Measurements from ENCODE around the gene PKP4.

Gene PKP4

GRCh38 chr2:158496986-158497385, 40.2 kb downstream of the PKP4 start:
- H2AFZ ChIP-seq (ENCODE audit: low read length), result no peak overlapping the region
- no peaks in the 10 kb centered on the region for H3K79me2 ChIP-seq (ENCODE audit: insufficient read depth, low read length)
- H3K4me3 ChIP-seq (ENCODE audit: low read depth, low read length, poor library complexity, severe bottlenecking), result no peak overlapping the region
- no peaks in the 10 kb centered on the region for H3F3A ChIP-seq (ENCODE audit: insufficient read depth, low read length)
- no peak overlapping the region for H3K27ac ChIP-seq (ENCODE audit: low read depth, low read length, poor library complexity, severe bottlenecking)
- H3K9ac ChIP-seq (ENCODE audit: low read length), result no peak overlapping the region
- H3K9me2 ChIP-seq (ENCODE audit: low read depth, low read length), result no peaks in the 10 kb centered on the region
- no peaks in the 10 kb centered on the region for H3K9me3 ChIP-seq (ENCODE audit: low read length)
- H3K36me3 ChIP-seq (ENCODE audit: insufficient read depth, low read length), result no peaks in the 10 kb centered on the region
- H3K27me3 ChIP-seq (ENCODE audit: insufficient read depth, low read length), result no peaks in the 10 kb centered on the region
- H3K4me1 ChIP-seq (ENCODE audit: insufficient read depth, low read length, severe bottlenecking), result no peaks in the 10 kb centered on the region
- TF ChIP-seq EZH2 (IDR thresholded peaks at IDR 0.05; ENCODE audit: borderline replicate concordance, low read length) (no peak), CTCF (IDR thresholded peaks at IDR 0.05; ENCODE audit: low read length) (no peak)
- no peak overlapping the region for H3K4me2 ChIP-seq (ENCODE audit: low read length)
- no peaks in the 10 kb centered on the region for H4K20me1 ChIP-seq (ENCODE audit: insufficient read depth, low read length)

- H3K79me2 ChIP-seq (ENCODE audit: insufficient read depth, low read length), result no peaks in the 10 kb centered on the region
- H3K9ac ChIP-seq (ENCODE audit: low read length), result no peak overlapping the region
Observed at GRCh38 chr2:158497486-158497885, 40.7 kb downstream of the PKP4 start.

GRCh38 chr2:158498043-158498748, 41.4 kb downstream of the PKP4 start:
- H3K9me2 ChIP-seq (ENCODE audit: low read depth, low read length), result no peaks in the 10 kb centered on the region
- no peak overlapping the region for H3K27ac ChIP-seq (ENCODE audit: low read depth, low read length, poor library complexity, severe bottlenecking)
- H3K27me3 ChIP-seq (ENCODE audit: insufficient read depth, low read length), result no peaks in the 10 kb centered on the region
- H3K79me2 ChIP-seq (ENCODE audit: insufficient read depth, low read length), result no peaks in the 10 kb centered on the region
- H4K20me1 ChIP-seq (ENCODE audit: insufficient read depth, low read length), result no peaks in the 10 kb centered on the region
- TF ChIP-seq EZH2 (IDR thresholded peaks at IDR 0.05; ENCODE audit: borderline replicate concordance, low read length), result no peak
- no peak for TF ChIP-seq CTCF (IDR thresholded peaks at IDR 0.05; ENCODE audit: low read length)
- H3K9me3 ChIP-seq (ENCODE audit: low read length), result no peaks in the 10 kb centered on the region
- H3F3A ChIP-seq (ENCODE audit: insufficient read depth, low read length), result no peaks in the 10 kb centered on the region
- no peaks in the 10 kb centered on the region for H3K36me3 ChIP-seq (ENCODE audit: insufficient read depth, low read length)
- no peak overlapping the region for H3K4me3 ChIP-seq (ENCODE audit: low read depth, low read length, poor library complexity, severe bottlenecking)
- no peak overlapping the region for H3K4me2 ChIP-seq (ENCODE audit: low read length)
- H3K9ac ChIP-seq (ENCODE audit: low read length), result no peak overlapping the region
- H2AFZ ChIP-seq (ENCODE audit: low read length), result no peak overlapping the region
- no peaks in the 10 kb centered on the region for H3K4me1 ChIP-seq (ENCODE audit: insufficient read depth, low read length, severe bottlenecking)

More at GRCh38 chr2:158497486-158497885, 40.7 kb downstream of the PKP4 start:
- no peak overlapping the region for H3K4me2 ChIP-seq (ENCODE audit: low read length)
- H3K27ac ChIP-seq (ENCODE audit: low read depth, low read length, poor library complexity, severe bottlenecking), result no peak overlapping the region
- H2AFZ ChIP-seq (ENCODE audit: low read length), result no peak overlapping the region
- H3K27me3 ChIP-seq (ENCODE audit: insufficient read depth, low read length), result no peaks in the 10 kb centered on the region
- H3K9me2 ChIP-seq (ENCODE audit: low read depth, low read length), result no peaks in the 10 kb centered on the region
- no peaks in the 10 kb centered on the region for H4K20me1 ChIP-seq (ENCODE audit: insufficient read depth, low read length)
- no peaks in the 10 kb centered on the region for H3K36me3 ChIP-seq (ENCODE audit: insufficient read depth, low read length)
- no peak overlapping the region for H3K4me3 ChIP-seq (ENCODE audit: low read depth, low read length, poor library complexity, severe bottlenecking)
- TF ChIP-seq EZH2 (IDR thresholded peaks at IDR 0.05; ENCODE audit: borderline replicate concordance, low read length), result no peak
- TF ChIP-seq CTCF (IDR thresholded peaks at IDR 0.05; ENCODE audit: low read length), result no peak
- H3K9me3 ChIP-seq (ENCODE audit: low read length), result no peaks in the 10 kb centered on the region
- H3F3A ChIP-seq (ENCODE audit: insufficient read depth, low read length), result no peaks in the 10 kb centered on the region
- H3K4me1 ChIP-seq (ENCODE audit: insufficient read depth, low read length, severe bottlenecking), result no peaks in the 10 kb centered on the region
